Peyer's patch (tissue), 4 donors: Measurements from ENCODE around the gene NTN3. TPM values are rescaled to one million over a fixed set of nuclear protein-coding genes. Genes with fewer than 3 reads are reported as not detected.

Experiments used
- DNase-seq, 3 donors: peaks; one replicate each; pipeline ENCODE4 v3.0.0-alpha.2; 2017 to 2019
- H3K27ac ChIP-seq, 4 donors: fragments of 200-600 bp; sonication (generic); one replicate each; pipeline ENCODE4 v1.5.1; 2016 to 2019
- H3K27me3 ChIP-seq, 2 donors: fragments of 200-600 bp; sonication (generic); one replicate each; pipeline ENCODE4 v1.5.1; 2019
- H3K36me3 ChIP-seq, 3 donors: fragments of 200-600 bp; sonication (generic); one replicate each; pipeline ENCODE4 v1.5.1; 2016 to 2019
- H3K4me1 ChIP-seq, 4 donors: fragments of 200-600 bp; sonication (generic); one replicate each; pipeline ENCODE4 v1.5.1; 2016 to 2019
- H3K4me3 ChIP-seq, 4 donors: fragments of 200-600 bp; sonication (generic); 1 replicate in 3 of 4; 2 replicates in 1 of 4; pipeline ENCODE4 v1.5.1; 2016 to 2019; ENCODE audit warnings: mild to moderate bottlenecking in 1 of 4
- H3K9me3 ChIP-seq, 4 donors: fragments of 200-600 bp; sonication (generic); one replicate each; pipeline ENCODE4 v1.5.1; 2016 to 2019; ENCODE audit warnings: mild to moderate bottlenecking in 1 of 4
- POLR2A ChIP-seq, 2 donors: fragments of 450-650 bp; IDR thresholded peaks; one replicate each; pipeline ENCODE4 v1.5.1; 2017; ENCODE audit warnings: antibody characterized with exemption in 2 of 2, mild to moderate bottlenecking in 2 of 2, moderate library complexity in 2 of 2
- total RNA-seq, 4 donors: library from RNA; depleted of rRNA; stranded (reverse); fragments of >200 nt; gene quantifications; one replicate each; pipeline ENCODE4 v1.1.0, GENCODE V29; 2016
- TF ChIP-seq, protein P1 (sequence below), 6 experiments: fragments of 450-650 bp in 4 of 6; fragments of 200-600 bp in 2 of 6; sonication (generic) in 1 of 6; IDR thresholded peaks; one replicate each; pipeline ENCODE4 v1.5.1; 2017 to 2019; ENCODE audit warnings: antibody characterized with exemption in 6 of 6, mild to moderate bottlenecking in 3 of 6, moderate library complexity in 1 of 6

NTN3 gene
- total RNA-seq, 4 donors from 2014 or later: not detected

DNA sequence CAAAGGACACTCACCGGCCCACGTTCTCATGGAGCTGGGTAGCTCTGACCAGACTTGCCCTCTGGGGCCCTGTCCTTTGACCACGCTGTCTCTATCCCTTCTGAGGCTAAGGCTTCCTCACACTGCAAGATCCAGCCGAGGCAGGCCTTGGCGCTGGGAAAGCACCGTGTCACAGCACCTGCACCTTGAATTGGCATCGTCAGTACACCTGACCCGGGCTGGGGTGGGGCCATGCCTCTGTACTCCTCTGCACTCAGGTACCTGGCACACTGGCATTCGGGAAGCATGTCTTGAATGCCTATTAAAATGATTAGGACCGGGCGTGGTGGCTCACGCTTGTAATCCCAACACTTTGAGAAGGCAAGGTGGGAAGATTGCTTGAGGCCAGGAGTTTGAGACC is 9.9 kb downstream of the NTN3 start:
- no peaks in the 10 kb centered on the region for H3K27me3 ChIP-seq
- H3K4me3 ChIP-seq: no peak overlapping the region
- H3K27ac ChIP-seq: no peak overlapping the region
- DNase-seq: peak in 2 of 3 donors; percentile 66
- no peaks in the 10 kb centered on the region for H3K36me3 ChIP-seq
- TF ChIP-seq, protein P1, sequence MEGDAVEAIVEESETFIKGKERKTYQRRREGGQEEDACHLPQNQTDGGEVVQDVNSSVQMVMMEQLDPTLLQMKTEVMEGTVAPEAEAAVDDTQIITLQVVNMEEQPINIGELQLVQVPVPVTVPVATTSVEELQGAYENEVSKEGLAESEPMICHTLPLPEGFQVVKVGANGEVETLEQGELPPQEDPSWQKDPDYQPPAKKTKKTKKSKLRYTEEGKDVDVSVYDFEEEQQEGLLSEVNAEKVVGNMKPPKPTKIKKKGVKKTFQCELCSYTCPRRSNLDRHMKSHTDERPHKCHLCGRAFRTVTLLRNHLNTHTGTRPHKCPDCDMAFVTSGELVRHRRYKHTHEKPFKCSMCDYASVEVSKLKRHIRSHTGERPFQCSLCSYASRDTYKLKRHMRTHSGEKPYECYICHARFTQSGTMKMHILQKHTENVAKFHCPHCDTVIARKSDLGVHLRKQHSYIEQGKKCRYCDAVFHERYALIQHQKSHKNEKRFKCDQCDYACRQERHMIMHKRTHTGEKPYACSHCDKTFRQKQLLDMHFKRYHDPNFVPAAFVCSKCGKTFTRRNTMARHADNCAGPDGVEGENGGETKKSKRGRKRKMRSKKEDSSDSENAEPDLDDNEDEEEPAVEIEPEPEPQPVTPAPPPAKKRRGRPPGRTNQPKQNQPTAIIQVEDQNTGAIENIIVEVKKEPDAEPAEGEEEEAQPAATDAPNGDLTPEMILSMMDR (IDR thresholded peaks at IDR 0.05): no peak
- no peak for TF ChIP-seq POLR2A (IDR thresholded peaks at IDR 0.05)
- no peaks in the 10 kb centered on the region for H3K9me3 ChIP-seq
- H3K4me1 ChIP-seq: peaks cover 0 to 19% (median under 1%) of the 10 kb centered on the region in 4 donors

GRCh38 chr16:2481676-2482075 is 10.6 kb downstream of the NTN3 start:
- H3K9me3 ChIP-seq: no peaks in the 10 kb centered on the region
- H3K27me3 ChIP-seq: no peaks in the 10 kb centered on the region
- TF ChIP-seq, protein P1 (IDR thresholded peaks at IDR 0.05): no peak
- TF ChIP-seq POLR2A (IDR thresholded peaks at IDR 0.05): no peak
- H3K36me3 ChIP-seq: no peaks in the 10 kb centered on the region
- no peak overlapping the region for H3K27ac ChIP-seq
- H3K4me1 ChIP-seq: peaks cover 0 to 21% (median 3%) of the 10 kb centered on the region in 4 donors
- no peak for DNase-seq
- no peak overlapping the region for H3K4me3 ChIP-seq

- Histone ChIP-seq H3K27me3 (no peaks in the 10 kb centered on the region), H3K27ac (peak overlapping the region in 1 of 4 donors; percentile 48), H3K4me1 (peaks cover 0 to 21% (median 5%) of the 10 kb centered on the region in 4 donors), H3K4me3 (no peak overlapping the region), H3K36me3 (no peaks in the 10 kb centered on the region), H3K9me3 (no peaks in the 10 kb centered on the region)
- no peak for TF ChIP-seq POLR2A (IDR thresholded peaks at IDR 0.05)
- TF ChIP-seq, protein P1 (IDR thresholded peaks at IDR 0.05): no peak
- no peak for DNase-seq
Observed at GRCh38 chr16:2482249-2482648, 11.2 kb downstream of the NTN3 start.

GRCh38 chr16:2482708-2483534 is 11.8 kb downstream of the NTN3 start:
- Histone ChIP-seq H3K27ac (peak overlapping the region in 1 of 4 donors; percentile 48), H3K36me3 (no peaks in the 10 kb centered on the region), H3K27me3 (no peaks in the 10 kb centered on the region), H3K9me3 (no peaks in the 10 kb centered on the region), H3K4me1 (peaks cover 0 to 21% (median 5%) of the 10 kb centered on the region in 4 donors), H3K4me3 (peak overlapping the region in 1 of 4 donors; percentile 6)
- DNase-seq: no peak
- TF ChIP-seq, protein P1 (IDR thresholded peaks at IDR 0.05): no peak
- no peak for TF ChIP-seq POLR2A (IDR thresholded peaks at IDR 0.05)

DNA sequence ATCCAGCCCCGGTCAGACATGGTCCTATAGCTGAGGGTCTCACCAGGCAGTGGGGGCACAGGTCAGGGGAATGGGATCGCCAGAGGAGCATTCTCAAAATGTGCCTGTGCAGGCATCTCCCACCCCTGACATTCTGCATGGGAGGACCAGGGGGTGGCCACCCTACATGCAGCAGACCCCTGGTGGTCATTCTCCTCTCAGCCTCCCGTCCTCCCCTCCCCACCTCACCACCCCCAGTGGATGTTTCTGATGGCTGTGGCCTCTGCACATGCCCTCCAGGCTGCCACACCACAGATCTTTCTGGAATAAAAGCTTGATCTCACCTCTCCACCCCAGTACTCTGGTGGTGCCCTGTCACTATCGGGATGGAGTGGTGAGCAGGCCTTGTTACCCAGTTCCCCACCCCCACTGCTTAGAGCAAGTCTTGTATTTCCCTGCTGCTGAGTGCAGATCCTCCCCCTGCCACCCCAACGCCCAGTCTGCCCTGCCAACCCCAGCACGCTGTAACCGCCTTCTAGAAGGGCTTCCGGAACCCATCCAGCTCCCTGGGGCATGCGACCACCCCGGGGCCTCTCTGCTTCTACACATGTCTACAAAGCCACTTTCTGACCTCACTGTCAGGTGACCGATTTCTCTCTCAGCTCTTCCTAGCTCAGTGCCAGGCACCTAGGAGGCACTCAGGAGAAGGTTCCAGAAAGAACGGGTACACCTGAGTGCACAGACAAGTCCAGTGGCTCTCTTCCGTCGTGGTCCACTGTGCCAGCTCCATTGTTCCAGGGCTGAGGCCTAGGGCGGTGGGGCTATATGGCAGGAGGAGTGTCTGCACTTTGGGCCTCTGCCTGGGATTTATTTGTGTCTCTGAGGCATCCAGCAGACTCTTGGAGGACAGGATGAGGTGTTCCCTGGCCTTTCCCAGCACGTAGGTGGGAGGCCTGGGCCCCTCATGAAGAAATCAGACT is 13.1 kb downstream of the NTN3 start:
- Histone ChIP-seq H3K9me3 (no peaks in the 10 kb centered on the region), H3K4me3 (no peak overlapping the region), H3K27me3 (no peaks in the 10 kb centered on the region), H3K36me3 (no peaks in the 10 kb centered on the region), H3K27ac (no peak overlapping the region), H3K4me1 (peaks cover 0 to 21% (median 5%) of the 10 kb centered on the region in 4 donors)
- TF ChIP-seq, protein P1 (IDR thresholded peaks at IDR 0.05): no peak
- no peak for TF ChIP-seq POLR2A (IDR thresholded peaks at IDR 0.05)
- no peak for DNase-seq
